PC-3 (cell line): ENCODE measurements around the gene GRB14. TPM values are rescaled to one million over a fixed set of nuclear protein-coding genes. Genes with fewer than 3 reads are reported as not detected.
"Not testable (repeated sequence)": the region's sequence is repeated elsewhere in the genome, so short reads cannot be mapped to it uniquely, and the experiment has no call there.

Source experiments
- ATAC-seq: fragments of 200-7000 bp; cut with Tn5 transposase; 2 replicates; pipeline ENCODE4 v1.9.1; 2020; ENCODE audit warnings: mild to moderate bottlenecking, moderate library complexity
- BruUV-seq: library from RNA; stranded (reverse); fragments of 400-500 nt; replicated peaks from 2 replicates; lab custom pipeline; 2021; lab: Mats Ljungman, UMichigan
- CTCF ChIA-PET: fragments of 300-600 bp; sonication (Branson Sonifier 250); formaldehyde crosslinking; loops from one replicate; lab custom pipeline; 2022; ENCODE audit warnings: antibody characterized with exemption; lab: Charles Lee
- POLR2A ChIA-PET: fragments of 300-600 bp; sonication (Branson Sonifier 250); formaldehyde crosslinking; loops from one replicate; lab custom pipeline; 2022; ENCODE audit warnings: antibody characterized with exemption; ENCODE audit not compliant: unreplicated experiment; lab: Charles Lee
- DNase-seq: peaks from one replicate; pipeline ENCODE4 v3.0.0-alpha.2; 2015
- H2AFZ ChIP-seq: fragments of 300-600 bp; sonication (generic); 2 replicates; pipeline ENCODE4 v1.6.0; 2016; ENCODE audit warnings: antibody characterized with exemption, low read length
- H3F3A ChIP-seq: fragments of 300-600 bp; sonication (generic); one replicate; pipeline ENCODE4 v1.6.0; 2017; ENCODE audit warnings: antibody characterized with exemption, low read length, control low read depth, mild to moderate bottlenecking; ENCODE audit not compliant: unreplicated experiment
- H3K27ac ChIP-seq: fragments of 300-600 bp; sonication (generic); 2 replicates; pipeline ENCODE4 v1.5.1; 2016; ENCODE audit warnings: mild to moderate bottlenecking, low read length
- H3K27me3 ChIP-seq: fragments of 300-600 bp; sonication (generic); 2 replicates; pipeline ENCODE4 v1.6.1; 2016; ENCODE audit warnings: low read length, mixed read lengths
- H3K36me3 ChIP-seq: fragments of 300-600 bp; sonication (generic); 2 replicates; pipeline ENCODE4 v1.6.1; 2016; ENCODE audit warnings: low read depth, mixed run types, low read length, mixed read lengths
- H3K4me1 ChIP-seq: fragments of 300-600 bp; sonication (generic); 2 replicates; pipeline ENCODE4 v1.5.1; 2016; ENCODE audit warnings: low read length; ENCODE audit not compliant: insufficient read depth
- H3K4me2 ChIP-seq: fragments of 300-600 bp; sonication (generic); 2 replicates; pipeline ENCODE4 v1.6.0; 2016; ENCODE audit warnings: low read length
- H3K4me3 ChIP-seq: fragments of 300-600 bp; sonication (generic); 2 replicates; pipeline ENCODE4 v1.5.1; 2016; ENCODE audit warnings: mild to moderate bottlenecking, low read length, mixed read lengths
- H3K79me2 ChIP-seq: fragments of 300-600 bp; sonication (generic); 2 replicates; pipeline ENCODE4 v1.6.1; 2017; ENCODE audit warnings: low read length, mixed read lengths
- H3K9ac ChIP-seq: fragments of 300-600 bp; sonication (generic); 2 replicates; pipeline ENCODE4 v1.6.0; 2016; ENCODE audit warnings: mild to moderate bottlenecking, low read length
- H3K9me2 ChIP-seq: fragments of 300-600 bp; sonication (generic); replicated peaks from 2 replicates; pipeline ENCODE4 v1.6.1; 2016; ENCODE audit warnings: mixed run types, low read length, mixed read lengths
- H3K9me3 ChIP-seq: fragments of 300-600 bp; sonication (generic); 2 replicates; pipeline ENCODE4 v1.6.1; 2016; ENCODE audit warnings: low read length, mixed read lengths
- H4K20me1 ChIP-seq: fragments of 300-600 bp; sonication (generic); 2 replicates; pipeline ENCODE4 v1.6.1; 2016; ENCODE audit warnings: low read length, mixed read lengths
- EZH2 ChIP-seq: fragments of 300-600 bp; sonication (generic); IDR thresholded peaks from one replicate; pipeline ENCODE4 v1.6.1; 2017; ENCODE audit warnings: antibody characterized with exemption, mild to moderate bottlenecking, low read length; ENCODE audit not compliant: unreplicated experiment
- EZH2phosphoT487 ChIP-seq: fragments of 300-600 bp; sonication (generic); IDR thresholded peaks from 2 replicates; pipeline ENCODE4 v1.6.1; 2018; ENCODE audit warnings: mild to moderate bottlenecking, antibody characterized with exemption, low read length, borderline replicate concordance
- intact Hi-C: fragments of 100-400 bp; cut with micrococcal nuclease; formaldehyde crosslinking; loops from 2 replicates; pipeline ENCODE4 v1.9.0; 2023
- total RNA-seq: library from RNA; depleted of rRNA; stranded (reverse); fragments of >200 nt; gene quantifications from 2 replicates; pipeline ENCODE4 v1.2.3, GENCODE V29; 2014
- TF ChIP-seq, protein P1 (sequence below): fragments of 300-600 bp; sonication (generic); conservative IDR thresholded peaks from 2 replicates; pipeline ENCODE4 v1.5.1; 2017; ENCODE audit warnings: antibody characterized with exemption, low read depth, mild to moderate bottlenecking, low read length

GRB14 gene
- total RNA-seq, 1 experiment from 2014 or later = 0.84 TPM

DNA sequence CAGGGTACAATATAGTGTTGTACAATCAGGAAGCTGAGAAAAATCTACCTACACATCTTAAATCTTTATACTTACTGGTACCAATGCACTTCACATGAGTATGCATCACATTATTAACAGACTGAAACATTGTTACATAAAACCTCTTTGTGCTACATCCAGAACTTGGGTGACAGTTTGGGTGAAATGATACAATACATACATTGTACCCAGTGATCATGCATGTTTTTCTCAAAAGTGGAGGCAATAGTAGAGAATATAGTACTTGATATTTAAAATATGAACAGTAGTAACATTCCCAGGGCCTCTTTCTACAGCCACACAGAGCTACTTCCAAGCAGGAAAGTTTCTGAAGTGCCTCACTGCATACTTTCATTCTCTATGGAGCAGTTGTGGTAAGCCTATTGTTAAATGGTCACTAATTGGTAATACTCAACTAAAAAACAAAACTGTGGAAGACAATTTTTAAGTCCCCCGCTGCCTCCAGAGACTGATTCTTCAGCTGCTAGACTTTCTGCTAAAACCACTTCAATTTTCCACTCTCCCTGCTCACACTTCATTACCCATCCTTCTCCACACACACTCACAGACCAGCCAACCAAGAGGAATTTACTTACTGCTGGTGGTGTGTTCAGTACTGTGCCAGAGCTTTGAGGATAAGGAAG lies 22.9 kb upstream of the GRB14 start:
- no peaks in the 10 kb centered on the region for H3K4me1 ChIP-seq
- no peaks in the 10 kb centered on the region for H3K9me2 ChIP-seq
- no peaks in the 10 kb centered on the region for H3F3A ChIP-seq
- ChIA-PET CTCF (no interaction called here), POLR2A (no interaction called here)
- no peaks in the 10 kb centered on the region for H3K9me3 ChIP-seq
- H3K36me3 ChIP-seq = no peaks in the 10 kb centered on the region
- intact Hi-C loops = no loop called here
- peaks cover 11% of the 10 kb centered on the region; the same call in 1 of the 2 replicates for H3K27me3 ChIP-seq
- no peaks in the 10 kb centered on the region for H3K79me2 ChIP-seq
- no TSS peak for BruUV-seq
- DNase-seq (no peak), ATAC-seq (no peak)
- H3K27ac ChIP-seq = no peak overlapping the region
- no peak overlapping the region for H3K4me2 ChIP-seq
- no peaks in the 10 kb centered on the region for H4K20me1 ChIP-seq
- H3K4me3 ChIP-seq = no peak overlapping the region
- no peak overlapping the region for H3K9ac ChIP-seq
- H2AFZ ChIP-seq = no peak overlapping the region
- TF ChIP-seq, protein P1, sequence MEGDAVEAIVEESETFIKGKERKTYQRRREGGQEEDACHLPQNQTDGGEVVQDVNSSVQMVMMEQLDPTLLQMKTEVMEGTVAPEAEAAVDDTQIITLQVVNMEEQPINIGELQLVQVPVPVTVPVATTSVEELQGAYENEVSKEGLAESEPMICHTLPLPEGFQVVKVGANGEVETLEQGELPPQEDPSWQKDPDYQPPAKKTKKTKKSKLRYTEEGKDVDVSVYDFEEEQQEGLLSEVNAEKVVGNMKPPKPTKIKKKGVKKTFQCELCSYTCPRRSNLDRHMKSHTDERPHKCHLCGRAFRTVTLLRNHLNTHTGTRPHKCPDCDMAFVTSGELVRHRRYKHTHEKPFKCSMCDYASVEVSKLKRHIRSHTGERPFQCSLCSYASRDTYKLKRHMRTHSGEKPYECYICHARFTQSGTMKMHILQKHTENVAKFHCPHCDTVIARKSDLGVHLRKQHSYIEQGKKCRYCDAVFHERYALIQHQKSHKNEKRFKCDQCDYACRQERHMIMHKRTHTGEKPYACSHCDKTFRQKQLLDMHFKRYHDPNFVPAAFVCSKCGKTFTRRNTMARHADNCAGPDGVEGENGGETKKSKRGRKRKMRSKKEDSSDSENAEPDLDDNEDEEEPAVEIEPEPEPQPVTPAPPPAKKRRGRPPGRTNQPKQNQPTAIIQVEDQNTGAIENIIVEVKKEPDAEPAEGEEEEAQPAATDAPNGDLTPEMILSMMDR = no peak
- TF ChIP-seq EZH2 (no peak), EZH2phosphoT487 (no peak)

DNA sequence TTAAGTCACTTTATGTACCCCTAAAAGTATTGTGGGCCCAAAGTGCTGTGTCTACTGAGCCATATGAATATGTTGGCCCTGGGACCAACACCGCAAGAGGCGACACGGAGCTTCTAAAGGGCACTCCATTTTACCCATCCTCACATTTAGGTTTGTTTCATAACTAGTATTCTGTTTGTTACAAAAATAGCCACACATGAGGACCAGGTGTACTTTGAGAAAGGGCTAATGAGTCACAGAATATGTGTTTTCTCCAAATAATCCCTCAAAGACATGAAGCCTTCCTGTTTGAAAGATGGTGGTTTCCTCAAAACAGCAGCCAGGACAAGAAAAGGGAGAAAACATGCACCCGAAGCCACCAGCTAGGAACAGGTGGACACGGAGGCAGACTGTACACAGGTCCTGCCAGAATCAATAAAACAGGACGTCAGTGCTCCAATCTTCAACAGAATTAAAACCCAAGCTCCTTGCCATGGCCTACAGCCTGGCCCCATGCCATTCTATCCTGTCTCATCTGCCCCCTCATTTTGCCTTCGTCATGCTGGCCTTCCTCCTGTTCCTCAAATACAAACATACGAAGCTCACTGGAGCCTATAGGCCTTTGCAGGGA lies 21.8 kb upstream of the GRB14 start:
- peaks cover 19% of the 10 kb centered on the region for H3K27me3 ChIP-seq
- no peaks in the 10 kb centered on the region for H3K9me2 ChIP-seq
- ChIA-PET CTCF (no interaction called here), POLR2A (no interaction called here)
- intact Hi-C loops = no loop called here
- no peak overlapping the region for H3K9ac ChIP-seq
- no peak for TF ChIP-seq EZH2phosphoT487
- TF ChIP-seq, protein P1 = no peak
- no peak for TF ChIP-seq EZH2
- H3K79me2 ChIP-seq = no peaks in the 10 kb centered on the region
- no peak overlapping the region for H2AFZ ChIP-seq
- no peaks in the 10 kb centered on the region for H4K20me1 ChIP-seq
- H3K4me2 ChIP-seq = no peak overlapping the region
- no peak overlapping the region for H3K27ac ChIP-seq
- H3K4me1 ChIP-seq = no peaks in the 10 kb centered on the region
- no peaks in the 10 kb centered on the region for H3F3A ChIP-seq
- no peak overlapping the region for H3K4me3 ChIP-seq
- DNase-seq (no peak), ATAC-seq (no peak)
- BruUV-seq = no TSS peak
- H3K9me3 ChIP-seq = no peaks in the 10 kb centered on the region
- H3K36me3 ChIP-seq = no peaks in the 10 kb centered on the region

DNA sequence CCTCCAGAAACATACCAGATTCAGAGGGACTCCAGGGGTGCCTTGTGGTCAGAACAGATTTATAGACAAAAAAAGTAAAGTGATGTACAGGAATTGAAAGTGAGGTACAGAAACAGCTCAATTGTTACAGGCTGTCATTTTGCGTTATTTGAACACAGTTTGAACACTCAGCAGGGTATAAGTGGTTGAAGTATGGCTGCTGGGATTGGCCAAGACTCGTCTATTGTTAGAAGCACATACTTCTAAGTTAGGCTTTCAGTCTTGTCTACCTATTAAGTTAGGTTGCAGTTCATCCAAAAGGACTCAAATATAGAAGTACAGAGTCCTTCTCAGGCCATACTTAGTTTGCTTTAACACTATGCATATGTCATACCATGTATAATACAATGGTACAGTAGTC lies 21.0 kb upstream of the GRB14 start:
- ATAC-seq = no peak

DNA sequence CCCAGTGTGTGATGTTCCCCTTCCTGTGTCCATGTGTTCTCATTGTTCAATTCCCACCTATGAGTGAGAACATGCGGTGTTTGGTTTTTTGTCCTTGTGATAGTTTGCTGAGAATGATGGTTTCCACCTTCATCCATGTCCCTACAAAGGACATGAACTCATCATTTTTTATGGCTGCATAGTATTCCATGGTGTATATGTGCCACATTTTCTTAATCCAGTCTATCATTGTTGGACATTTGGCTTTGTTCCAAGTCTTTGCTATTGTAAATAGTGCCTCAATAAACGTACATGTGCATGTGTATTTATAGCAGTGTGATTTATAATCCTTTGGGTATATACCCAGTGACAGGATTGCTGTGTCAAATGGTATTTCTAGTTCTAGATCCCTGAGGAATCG lies 7.0 kb upstream of the GRB14 start:
- peaks cover 36% of the 10 kb centered on the region for H3K27me3 ChIP-seq
- H3K4me1 ChIP-seq, H3K9ac ChIP-seq, H3F3A ChIP-seq, BruUV-seq, H4K20me1 ChIP-seq, H3K4me2 ChIP-seq, POLR2A ChIA-PET, H3K27ac ChIP-seq, H3K9me2 ChIP-seq, CTCF ChIA-PET, DNase-seq, H3K79me2 ChIP-seq, H3K9me3 ChIP-seq, H3K36me3 ChIP-seq, ATAC-seq, H2AFZ ChIP-seq, H3K4me3 ChIP-seq, intact Hi-C loops: not testable (repeated sequence)

More for the DNA sequence above, 21.0 kb upstream of the GRB14 start:
- H4K20me1 ChIP-seq = no peaks in the 10 kb centered on the region
- H3K79me2 ChIP-seq = no peaks in the 10 kb centered on the region
- no peak overlapping the region for H3K4me3 ChIP-seq
- H2AFZ ChIP-seq = no peak overlapping the region
- ChIA-PET CTCF (no interaction called here), POLR2A (no interaction called here)
- intact Hi-C loops = no loop called here
- H3K9me3 ChIP-seq = no peaks in the 10 kb centered on the region
- H3F3A ChIP-seq = no peaks in the 10 kb centered on the region
- no peak overlapping the region for H3K4me2 ChIP-seq
- TF ChIP-seq EZH2 (no peak), EZH2phosphoT487 (no peak)
- TF ChIP-seq, protein P1 = no peak
- no peak overlapping the region for H3K27ac ChIP-seq
- BruUV-seq = no TSS peak
- DNase-seq = no peak
- no peaks in the 10 kb centered on the region for H3K9me2 ChIP-seq
- no peak overlapping the region for H3K9ac ChIP-seq
- no peaks in the 10 kb centered on the region for H3K4me1 ChIP-seq
- H3K36me3 ChIP-seq = no peaks in the 10 kb centered on the region
- peaks cover 22% of the 10 kb centered on the region for H3K27me3 ChIP-seq
